Measurements from ENCODE around the gene CEP131. TPM values are rescaled to one million over a fixed set of nuclear protein-coding genes. Genes with fewer than 3 reads are reported as not detected.

The CEP131 gene
- total and polyA plus RNA-seq, 2 donors (not counting 3 experiments of a cell fraction or from before 2014, with no cell fraction given) = 5.3 to 17.9 TPM

GRCh38 chr17:81148571-81148970 lies 74.2 kb downstream of the CEP131 start:
- DNase-seq (ENCODE audit: low read depth, low spot score) (no peak), FAIRE-seq (no peak)
- CTCF ChIA-PET = no interaction called here
- H4K20me1 ChIP-seq (replicated peaks; ENCODE audit: control insufficient read depth, extremely low read depth, insufficient read depth, low read length) = no peaks in the 10 kb centered on the region
- no peak overlapping the region for H3K9ac ChIP-seq (replicated peaks; ENCODE audit: extremely low read depth, insufficient read depth, low read length)
- TF ChIP-seq EZH2 (IDR thresholded peaks at IDR 0.05; ENCODE audit: borderline replicate concordance, low read depth, low read length, severe bottlenecking) = no peak
- TF ChIP-seq, protein P1, sequence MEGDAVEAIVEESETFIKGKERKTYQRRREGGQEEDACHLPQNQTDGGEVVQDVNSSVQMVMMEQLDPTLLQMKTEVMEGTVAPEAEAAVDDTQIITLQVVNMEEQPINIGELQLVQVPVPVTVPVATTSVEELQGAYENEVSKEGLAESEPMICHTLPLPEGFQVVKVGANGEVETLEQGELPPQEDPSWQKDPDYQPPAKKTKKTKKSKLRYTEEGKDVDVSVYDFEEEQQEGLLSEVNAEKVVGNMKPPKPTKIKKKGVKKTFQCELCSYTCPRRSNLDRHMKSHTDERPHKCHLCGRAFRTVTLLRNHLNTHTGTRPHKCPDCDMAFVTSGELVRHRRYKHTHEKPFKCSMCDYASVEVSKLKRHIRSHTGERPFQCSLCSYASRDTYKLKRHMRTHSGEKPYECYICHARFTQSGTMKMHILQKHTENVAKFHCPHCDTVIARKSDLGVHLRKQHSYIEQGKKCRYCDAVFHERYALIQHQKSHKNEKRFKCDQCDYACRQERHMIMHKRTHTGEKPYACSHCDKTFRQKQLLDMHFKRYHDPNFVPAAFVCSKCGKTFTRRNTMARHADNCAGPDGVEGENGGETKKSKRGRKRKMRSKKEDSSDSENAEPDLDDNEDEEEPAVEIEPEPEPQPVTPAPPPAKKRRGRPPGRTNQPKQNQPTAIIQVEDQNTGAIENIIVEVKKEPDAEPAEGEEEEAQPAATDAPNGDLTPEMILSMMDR (IDR thresholded peaks at IDR 0.05; ENCODE audit: extremely low read depth in 1 of 2, insufficient read depth in 1 of 2, low read depth in 1 of 2, low read length in 2 of 2) = no peak
- TF ChIP-seq FOS (IDR thresholded peaks at IDR 0.05; ENCODE audit: borderline replicate concordance, insufficient read depth, low read length) = no peak
- no peak for TF ChIP-seq POLR2A (IDR thresholded peaks at IDR 0.05; ENCODE audit: low read depth, low read length)
- TF ChIP-seq MAX (IDR thresholded peaks at IDR 0.05; ENCODE audit: insufficient read depth, insufficient read length) = no peak
- TF ChIP-seq JUN (IDR thresholded peaks at IDR 0.05; ENCODE audit: borderline replicate concordance, insufficient read depth, insufficient read length, low read depth) = no peak
- TF ChIP-seq POLR2AphosphoS5 (IDR thresholded peaks at IDR 0.05; ENCODE audit: insufficient read depth, low read depth, low read length) = no peak
- no peak for TF ChIP-seq GATA2 (IDR thresholded peaks at IDR 0.05; ENCODE audit: insufficient read depth, insufficient read length, low read depth, low read length)
- POLR2A ChIA-PET = no interaction called here
- BruUV-seq (replicated peaks) = no TSS peak
- no peaks in the 10 kb centered on the region for H3K36me3 ChIP-seq (ENCODE audit: control insufficient read depth in 2 of 2, extremely low read depth in 1 of 2, insufficient read depth in 2 of 2, low read length in 2 of 2)
- H3K9me1 ChIP-seq (replicated peaks; ENCODE audit: control insufficient read depth, extremely low read depth, insufficient read depth, low read length) = no peaks in the 10 kb centered on the region
- no peaks in the 10 kb centered on the region for H3K9me3 ChIP-seq (replicated peaks; ENCODE audit: control insufficient read depth, insufficient read depth, low read length)
- H3K4me1 ChIP-seq (ENCODE audit: control insufficient read depth, extremely low read depth, insufficient read depth, low read length) = peaks cover 5% of the 10 kb centered on the region
- H2AFZ ChIP-seq (ENCODE audit: low read depth, low read length) = no peak overlapping the region
- dilution Hi-C loops (cut with MboI; ENCODE audit: extremely low pct_ligation_motif_present, low sequenced_read_pairs) = no loop called here
- no peaks in the 10 kb centered on the region for H3K79me2 ChIP-seq (ENCODE audit: control insufficient read depth, insufficient read depth, low read length)
- no peak overlapping the region for H3K27ac ChIP-seq (ENCODE audit: insufficient read depth, low read depth, low read length)
- H3K4me3 ChIP-seq (replicated peaks in 1 of 3; ENCODE audit: insufficient read depth in 1 of 3, low read depth in 1 of 3, low read length in 3 of 3) = no peak overlapping the region
- H3K27me3 ChIP-seq (ENCODE audit: control insufficient read depth in 2 of 2, insufficient read depth in 2 of 2, low read length in 2 of 2) = peaks cover 0 to 2% of the 10 kb centered on the region in 2 experiments
- intact Hi-C loops (cut with micrococcal nuclease) = no loop called here
- no peak overlapping the region for H3K4me2 ChIP-seq (ENCODE audit: insufficient read depth, low read length)
